ENCODE results near the gene DPH3. TPM values are rescaled to one million over a fixed set of nuclear protein-coding genes. Genes with fewer than 3 reads are reported as not detected.

DPH3 gene
- polyA plus RNA-seq, 1 donor, result 21.4 TPM

DNA sequence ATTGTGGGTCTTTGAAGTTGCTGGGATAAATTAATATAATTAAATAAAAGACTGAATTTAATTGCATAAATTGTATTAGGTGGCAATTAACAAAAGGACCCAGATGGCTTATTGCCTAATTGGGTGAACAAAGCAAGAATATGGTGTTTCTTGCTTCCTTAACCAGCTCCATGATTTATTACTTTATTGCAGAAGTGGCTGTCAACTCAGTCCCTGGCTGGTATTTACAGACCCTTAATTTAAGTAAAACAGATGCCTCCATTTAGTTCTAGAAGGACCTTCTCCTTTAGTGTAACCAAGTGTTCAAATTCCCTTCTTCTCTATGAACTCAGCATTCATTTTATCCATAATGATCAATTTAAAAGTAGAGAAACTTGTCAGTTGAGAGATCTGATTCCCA, 35.1 kb downstream of the DPH3 start:
- no peak for DNase-seq

DNA sequence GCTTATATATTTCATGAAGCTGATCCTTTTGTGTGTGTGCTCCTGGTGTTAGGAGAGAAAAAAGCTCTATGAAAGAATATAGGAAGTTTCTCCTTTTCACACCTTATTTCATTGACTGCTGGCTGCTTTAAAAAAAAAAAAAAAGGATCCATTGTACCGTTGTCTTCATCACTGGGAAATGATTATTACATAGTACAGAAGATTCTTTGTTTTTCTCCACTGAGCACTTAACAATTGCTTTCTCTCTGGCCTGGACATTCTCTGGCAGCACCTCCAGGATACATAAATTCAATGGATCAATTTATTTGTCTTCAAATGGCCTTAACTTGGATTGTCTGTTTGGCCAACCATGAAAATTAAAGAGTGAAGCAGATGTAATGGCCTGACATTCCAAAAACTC, 37.2 kb downstream of the DPH3 start:
- DNase-seq, result no peak

DNA sequence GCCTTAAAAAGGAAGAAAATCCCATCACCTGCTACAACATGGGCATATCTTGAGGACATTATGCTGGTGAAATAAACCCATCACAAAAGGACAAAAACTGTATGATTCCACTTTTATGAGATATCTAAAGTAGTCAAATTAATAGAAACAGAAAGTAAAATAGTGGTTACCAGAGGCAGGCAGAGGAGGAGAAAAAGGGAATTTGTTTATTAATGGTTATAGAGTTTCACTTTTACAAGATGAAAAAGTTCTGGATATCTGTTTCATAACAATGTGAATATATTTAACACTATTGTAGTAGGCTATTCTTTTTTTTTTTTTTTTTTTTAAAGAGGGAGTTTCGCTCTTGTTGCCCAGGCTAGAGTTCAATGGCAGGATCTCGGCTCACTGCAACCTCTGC, 40.4 kb downstream of the DPH3 start:
- DNase-seq, result no peak

DNA sequence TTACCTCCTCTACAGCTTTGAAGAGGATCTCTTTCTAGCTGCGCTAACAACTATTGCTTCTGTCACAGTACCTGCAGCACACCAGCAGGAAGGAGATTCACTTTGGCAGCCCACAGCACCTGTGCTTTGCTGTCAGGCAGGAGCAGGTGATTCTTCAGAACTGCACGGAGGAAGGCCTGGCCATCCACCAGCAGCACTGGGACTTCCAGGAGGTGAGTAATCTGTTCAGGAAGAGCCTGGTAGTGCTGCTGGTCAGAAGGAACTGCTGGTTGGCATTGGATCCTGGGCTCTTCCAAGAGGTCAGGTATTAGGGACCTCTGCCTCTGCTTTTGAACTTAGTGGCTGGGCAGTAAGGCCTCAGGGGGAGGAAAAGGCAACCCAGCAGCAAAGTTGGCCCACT, 42.2 kb downstream of the DPH3 start:
- DNase-seq, result no peak

DNA sequence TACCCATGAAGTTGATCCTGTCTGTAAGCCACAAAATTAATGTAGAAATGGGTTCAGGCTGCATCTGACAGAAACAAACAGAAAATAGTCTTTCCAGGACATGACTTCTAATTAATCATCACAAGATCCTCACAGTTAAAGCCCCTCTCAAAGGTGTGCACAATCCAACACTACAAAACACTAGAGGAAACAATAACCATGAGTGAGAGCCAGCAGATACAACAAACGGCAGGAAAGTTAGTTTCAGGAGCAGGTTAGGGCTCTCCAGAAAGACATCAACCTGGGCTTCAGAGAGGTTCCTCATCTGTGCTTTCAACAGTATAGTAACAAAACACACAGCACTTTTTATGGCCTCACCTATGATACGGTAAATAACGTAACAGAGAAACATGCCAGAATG, 42.8 kb downstream of the DPH3 start:
- DNase-seq, result no peak

DNA sequence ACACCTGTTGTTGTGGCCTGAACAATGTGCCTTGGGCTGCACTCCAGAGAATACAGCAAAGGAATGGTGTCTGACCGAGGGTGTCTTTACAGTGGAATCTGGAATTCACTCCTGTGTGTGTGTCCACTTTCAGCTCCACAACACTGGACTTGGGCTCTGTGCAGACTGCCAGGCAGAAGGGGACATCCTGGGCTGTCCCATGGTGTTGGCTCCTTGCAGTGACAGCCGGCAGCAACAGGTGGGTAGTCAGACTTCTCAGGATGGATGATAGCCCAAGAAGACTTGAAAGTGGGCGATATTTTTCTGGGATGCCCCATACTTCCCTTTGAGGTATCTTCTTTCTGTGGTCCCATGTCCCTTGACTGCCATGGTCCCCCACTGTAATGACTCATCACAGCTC, 45.0 kb downstream of the DPH3 start:
- DNase-seq, result no peak

DNA sequence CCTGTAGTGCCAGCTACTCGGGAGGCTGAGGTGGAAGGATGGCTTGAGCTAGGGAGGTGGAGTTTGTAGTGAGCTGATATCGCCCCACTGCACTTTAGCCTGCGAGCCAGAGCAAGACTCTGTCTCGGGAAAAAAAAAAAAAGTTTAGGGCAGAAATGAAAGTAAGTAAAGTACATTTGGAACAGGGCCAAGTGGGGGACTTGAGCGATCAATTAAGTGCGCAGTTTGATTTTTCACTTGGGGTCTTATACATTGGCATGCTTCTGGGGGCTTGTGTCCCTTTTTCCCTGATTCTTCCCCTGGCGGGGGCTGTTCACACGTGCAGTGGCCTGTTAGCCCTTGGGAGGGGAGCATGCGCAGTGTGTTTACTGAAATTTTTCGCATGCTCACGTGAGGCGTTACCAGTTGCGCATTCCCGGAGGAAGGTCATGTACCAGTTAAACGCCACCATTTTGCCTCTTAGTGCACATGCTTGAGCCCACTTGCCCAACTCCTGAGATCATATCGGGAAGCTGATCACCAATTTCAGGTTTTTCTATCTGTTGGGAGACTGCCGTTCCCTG, 48.3 kb downstream of the DPH3 start:
- DNase-seq, result no peak

DNA sequence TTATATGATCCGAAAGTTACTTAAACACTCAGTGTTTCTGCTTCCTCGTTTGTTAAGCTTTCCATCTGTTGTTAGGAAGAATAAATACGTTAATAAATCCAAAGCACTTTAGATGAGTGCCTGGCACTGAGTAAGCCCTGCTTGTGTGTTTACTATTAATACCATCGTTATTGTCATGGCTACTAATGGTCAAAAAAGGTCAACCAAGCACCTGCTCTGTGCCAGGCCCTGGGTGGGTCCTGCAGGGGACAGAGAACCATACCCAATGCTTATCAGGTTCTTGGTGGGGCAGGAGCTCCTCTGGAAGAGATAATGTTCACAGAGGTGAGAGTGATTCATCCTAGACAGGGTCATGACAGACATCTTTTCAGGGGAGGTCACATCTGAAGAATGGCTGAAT, 50.4 kb downstream of the DPH3 start:
- no peak for DNase-seq

DNA sequence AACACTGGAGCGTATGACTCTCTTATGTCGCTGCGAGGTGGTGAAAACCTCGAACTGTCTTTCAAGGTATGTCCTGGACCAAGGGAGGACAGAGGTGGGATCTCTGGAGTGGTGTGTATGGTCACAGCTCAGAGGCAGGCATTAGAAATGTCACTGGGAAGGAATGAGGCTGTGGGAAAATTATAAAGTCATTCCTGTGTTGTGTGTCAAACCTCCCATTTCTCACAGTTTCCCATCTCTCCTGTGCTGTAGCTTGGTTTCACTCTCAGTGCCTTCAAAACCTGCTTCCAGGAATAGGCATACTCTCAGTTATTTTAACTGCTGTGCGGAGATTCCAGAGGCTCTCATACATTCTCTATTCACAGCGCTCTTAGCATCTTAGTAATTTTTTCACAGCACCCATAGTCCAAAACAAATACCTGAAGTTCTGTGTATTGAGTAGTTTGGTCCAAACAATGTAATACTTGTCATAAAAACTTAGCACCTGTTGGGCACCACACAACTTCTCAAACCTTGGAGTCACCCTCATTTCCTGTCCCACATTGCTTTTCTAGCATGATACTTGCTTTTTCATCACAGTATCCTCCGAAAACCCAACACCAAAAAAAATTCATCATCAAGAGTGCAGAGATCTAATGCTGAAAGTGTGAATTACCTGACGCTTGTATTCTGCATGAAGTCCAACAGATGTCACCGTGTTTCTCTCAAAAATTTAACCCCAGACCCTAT, 53.4 kb downstream of the DPH3 start:
- no peak for DNase-seq

Other genes starting within 250 kb of the DPH3 start
- 1.3 TPM for gene GALNT15, start 90.3 kb downstream of the DPH3 start, polyA plus RNA-seq (ENCODE audit: insufficient read length)
- 9.0 TPM for gene OXNAD1, start 269 bp upstream of the DPH3 start, polyA plus RNA-seq (ENCODE audit: insufficient read length)
- 22.2 TPM for gene RFTN1, start 248.8 kb upstream of the DPH3 start, polyA plus RNA-seq (ENCODE audit: insufficient read length)

Measured in hindlimb muscle (tissue), 1 donor.